GM12892 (cell line): ENCODE measurements around the gene TRIO.

Experiments
- POLR2AphosphoS5 ChIP-seq: IDR thresholded peaks from 2 replicates; pipeline ENCODE4 v1.6.1; 2011; ENCODE audit warnings: low read depth, low read length, control low read depth
- TAF1 ChIP-seq: IDR thresholded peaks from 2 replicates; pipeline ENCODE4 v1.6.1; 2011; ENCODE audit warnings: low read depth, mild to moderate bottlenecking, control low read depth, low read length, borderline replicate concordance

- TF ChIP-seq POLR2AphosphoS5: no peak
- no peak for TF ChIP-seq TAF1
Observed at GRCh38 chr5:14445576-14446290, 302.6 kb downstream of the TRIO start.
